ENCODE results near the gene DENND4A. TPM values are rescaled to one million over a fixed set of nuclear protein-coding genes. Genes with fewer than 3 reads are reported as not detected.
"Not testable (repeated sequence)": the region's sequence is repeated elsewhere in the genome, so short reads cannot be mapped to it uniquely, and the experiment has no call there.

The DENND4A gene
- total RNA-seq, 1 experiment from 2014 or later, result 15.6 TPM

DNA sequence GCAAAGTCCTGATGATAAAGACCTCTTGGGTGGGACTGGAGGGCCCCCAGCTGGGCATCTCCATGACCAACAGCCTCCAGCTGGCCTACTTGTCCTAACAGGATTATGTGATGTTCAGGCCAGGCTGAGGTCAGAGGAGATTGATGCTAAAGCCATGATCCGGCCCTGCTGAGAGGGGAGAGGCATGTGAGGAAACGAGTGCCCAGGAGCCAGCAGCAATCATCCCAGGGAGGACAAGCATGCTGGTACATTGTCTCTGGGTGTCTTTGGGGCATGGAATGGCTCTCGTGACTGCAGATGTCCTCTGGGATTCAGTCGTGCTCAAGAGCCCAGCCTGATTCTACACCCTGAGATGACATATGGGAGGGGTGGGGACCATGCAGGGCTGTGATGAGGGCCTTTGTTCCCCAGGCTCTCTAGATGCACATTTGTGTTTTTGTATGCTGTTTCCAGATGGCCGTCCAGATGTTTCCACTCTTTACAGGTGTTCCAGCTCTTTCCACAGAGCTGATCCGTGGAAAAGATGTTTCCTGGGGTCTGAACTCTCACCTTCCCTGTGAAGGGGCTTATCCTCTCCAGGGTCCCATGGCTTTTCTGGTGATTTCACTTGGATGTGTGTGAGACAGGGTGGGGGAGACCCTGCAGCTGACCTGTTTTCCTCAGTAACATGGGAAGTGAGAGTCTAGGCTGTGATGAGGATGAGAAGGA is 150.2 kb downstream of the DENND4A start:
- no peak for DNase-seq (ENCODE audit: extremely low read depth, low read depth)

DNA sequence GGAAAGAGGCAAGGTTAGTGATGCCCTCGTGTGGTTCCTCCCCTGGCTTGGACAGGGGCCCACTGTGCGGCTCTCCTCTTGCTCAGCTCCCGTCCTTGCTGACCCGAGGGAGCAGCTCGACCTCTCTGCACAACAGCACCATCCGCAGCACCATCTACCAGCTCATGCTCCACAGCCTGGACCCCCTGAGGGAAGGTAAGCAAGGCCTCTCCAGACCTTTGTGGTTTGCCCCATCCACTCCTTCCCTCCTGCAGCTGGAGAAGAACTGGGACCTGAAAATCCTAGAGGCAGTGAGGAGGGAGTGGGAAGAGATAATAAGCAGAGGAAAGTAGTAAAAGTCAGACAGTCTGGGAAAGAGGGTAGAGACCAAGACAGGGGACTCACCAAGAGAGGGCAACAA is 152.6 kb downstream of the DENND4A start:
- DNase-seq (ENCODE audit: extremely low read depth, low read depth), result no peak

GRCh38 chr15:65638681-65639089 is 153.4 kb downstream of the DENND4A start:
- peak; percentile 80 for DNase-seq (ENCODE audit: extremely low read depth, low read depth)

- no peak for DNase-seq (ENCODE audit: extremely low read depth, low read depth)
Observed at GRCh38 chr15:65638109-65638508, 154.0 kb downstream of the DENND4A start.

GRCh38 chr15:65634356-65634755 is 157.7 kb downstream of the DENND4A start:
- peak; percentile 38 for DNase-seq (ENCODE audit: extremely low read depth, low read depth)

- no peak for DNase-seq (ENCODE audit: extremely low read depth, low read depth)
Observed at GRCh38 chr15:65633752-65634151, 158.3 kb downstream of the DENND4A start.

- no peak for DNase-seq (ENCODE audit: extremely low read depth, low read depth)
Observed at GRCh38 chr15:65632780-65633375, 159.2 kb downstream of the DENND4A start.

GRCh38 chr15:65631503-65631902 is 160.6 kb downstream of the DENND4A start:
- no peak for DNase-seq (ENCODE audit: extremely low read depth, low read depth)

- no peak for DNase-seq (ENCODE audit: extremely low read depth, low read depth)
Observed at GRCh38 chr15:65630760-65631159, 161.3 kb downstream of the DENND4A start.

DNA sequence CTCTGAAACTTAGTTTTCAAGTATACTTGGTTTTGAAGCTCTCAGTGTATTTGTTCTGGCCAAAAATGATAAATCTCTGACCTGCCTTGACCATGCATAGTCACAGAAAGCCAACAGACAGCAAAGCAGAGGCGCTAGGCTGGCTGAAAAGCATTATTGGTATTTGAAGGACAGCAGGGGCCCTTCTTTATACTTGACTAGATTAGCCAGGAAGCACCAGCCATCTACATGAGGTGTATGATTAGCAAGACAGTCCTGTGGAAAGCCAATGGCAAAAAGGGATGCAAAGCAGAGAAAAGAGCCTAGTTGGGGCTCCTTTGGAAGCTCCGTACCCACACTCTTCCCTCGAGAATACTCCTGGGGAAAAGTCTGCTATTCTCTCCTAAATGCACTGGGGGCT is 162.5 kb downstream of the DENND4A start:
- no peak for DNase-seq (ENCODE audit: extremely low read depth, low read depth)

GRCh38 chr15:65626856-65627255 is 165.2 kb downstream of the DENND4A start:
- DNase-seq (ENCODE audit: extremely low read depth, low read depth), result no peak

DNA sequence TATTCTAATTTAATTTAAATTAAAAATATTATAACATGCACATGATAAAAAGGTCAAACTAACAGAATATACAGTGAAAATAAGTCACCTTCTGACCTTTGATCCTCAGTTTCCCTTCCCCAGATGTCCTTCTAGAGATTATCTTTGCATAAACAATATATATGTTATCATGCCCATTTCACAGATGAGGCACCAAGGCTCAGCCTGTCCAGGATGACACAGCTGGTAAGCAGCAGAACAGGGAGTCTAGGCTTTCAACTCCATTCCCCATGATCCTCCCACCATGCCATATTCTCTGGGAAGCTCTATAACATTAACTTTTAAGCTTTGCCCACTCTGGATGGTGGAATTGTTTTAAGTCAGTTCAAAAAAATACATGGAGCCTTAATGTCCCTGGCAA is 169.0 kb downstream of the DENND4A start:
- DNase-seq (ENCODE audit: extremely low read depth, low read depth), result no peak

GRCh38 chr15:65621638-65622037 is 170.5 kb downstream of the DENND4A start, which contains the start of gene SLC24A1:
Gene SLC24A1 (plus strand): TSS chr15:65621938. CDS start chr15:65624081, 2,143 bp downstream.
- no peak for DNase-seq (ENCODE audit: extremely low read depth, low read depth)

- no peak for DNase-seq (ENCODE audit: extremely low read depth, low read depth)
Observed at GRCh38 chr15:65620833-65621232, 171.3 kb downstream of the DENND4A start.

DNA sequence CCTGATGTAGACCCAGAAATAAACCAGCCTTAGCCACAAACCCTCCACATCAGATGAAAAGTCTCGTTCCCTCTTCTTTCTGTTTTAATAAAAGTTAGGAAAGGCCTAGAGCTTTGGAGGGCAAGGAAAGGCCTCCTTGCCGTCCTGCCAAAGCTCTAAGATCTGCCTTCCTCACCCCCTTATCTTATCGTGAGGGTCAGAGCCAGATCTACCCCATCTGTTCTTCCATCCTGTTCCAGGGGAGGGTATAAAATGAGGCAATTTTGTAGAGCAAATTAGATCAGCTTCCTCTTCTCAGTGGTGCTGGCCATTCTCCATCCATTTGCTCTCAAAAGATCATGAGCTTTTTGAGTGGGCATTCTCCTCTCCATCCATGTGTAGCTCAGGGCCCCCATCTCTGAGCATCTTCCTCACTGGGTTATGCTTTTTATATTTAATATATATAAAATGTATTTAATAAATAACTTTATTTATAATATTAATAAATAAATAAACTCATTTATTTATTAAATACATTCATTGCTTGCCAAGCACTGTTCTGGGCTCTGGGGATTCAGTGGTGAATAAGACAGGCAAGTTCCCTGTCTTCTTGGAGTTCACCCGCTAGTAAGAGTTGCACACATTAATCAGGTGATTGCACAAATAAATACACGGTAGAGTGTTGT is 172.3 kb downstream of the DENND4A start:
- DNase-seq (ENCODE audit: extremely low read depth, low read depth), result no peak

DNA sequence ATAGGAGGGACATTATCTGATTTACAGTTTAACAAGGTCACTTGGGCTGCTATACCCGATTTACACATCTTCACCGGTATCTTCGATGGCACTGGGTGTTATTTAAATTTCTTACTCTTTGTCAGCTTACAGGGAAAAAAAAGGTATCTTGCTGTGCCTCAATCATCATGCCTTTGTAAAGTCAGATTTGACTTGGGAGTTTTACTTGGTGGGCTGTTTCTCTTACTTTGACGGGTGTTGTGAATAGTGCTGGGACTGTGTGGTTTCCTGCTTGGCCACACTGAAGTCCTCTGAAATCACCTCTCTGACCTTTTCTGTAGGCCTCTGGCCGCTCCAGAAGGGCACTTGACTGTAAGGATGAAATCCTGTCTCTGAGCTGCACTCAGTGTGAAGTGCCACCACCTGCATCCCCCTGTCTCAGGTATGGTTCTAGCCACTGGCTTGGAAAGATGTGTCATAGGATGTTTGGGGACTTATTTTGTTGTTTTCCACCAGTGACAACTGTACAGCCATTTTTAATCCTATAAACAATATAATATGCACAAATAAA is 173.5 kb downstream of the DENND4A start:
- no peak for DNase-seq (ENCODE audit: extremely low read depth, low read depth)

DNA sequence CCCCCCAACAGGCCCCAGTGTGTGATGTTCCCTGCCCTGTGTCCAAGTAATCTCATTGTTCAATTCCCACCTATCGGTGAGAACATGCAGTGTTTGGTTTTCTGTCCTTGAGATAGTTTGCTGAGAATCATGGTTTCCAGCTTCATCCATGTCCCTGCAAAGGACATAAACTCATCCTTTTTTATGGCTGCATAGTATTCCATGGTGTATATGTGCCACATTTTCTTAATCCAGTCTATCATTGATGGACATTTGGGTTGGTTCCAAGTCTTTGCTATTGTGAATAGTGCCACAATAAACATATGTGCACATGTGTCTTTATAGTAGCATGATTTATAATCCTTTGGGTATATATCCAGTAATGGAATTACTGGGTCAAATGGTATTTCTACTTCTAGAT is 176.2 kb downstream of the DENND4A start:
- DNase-seq (ENCODE audit: extremely low read depth, low read depth), result not testable (repeated sequence)

GRCh38 chr15:65612949-65613744 is 178.9 kb downstream of the DENND4A start:
- DNase-seq (ENCODE audit: extremely low read depth, low read depth), result no peak

DNA sequence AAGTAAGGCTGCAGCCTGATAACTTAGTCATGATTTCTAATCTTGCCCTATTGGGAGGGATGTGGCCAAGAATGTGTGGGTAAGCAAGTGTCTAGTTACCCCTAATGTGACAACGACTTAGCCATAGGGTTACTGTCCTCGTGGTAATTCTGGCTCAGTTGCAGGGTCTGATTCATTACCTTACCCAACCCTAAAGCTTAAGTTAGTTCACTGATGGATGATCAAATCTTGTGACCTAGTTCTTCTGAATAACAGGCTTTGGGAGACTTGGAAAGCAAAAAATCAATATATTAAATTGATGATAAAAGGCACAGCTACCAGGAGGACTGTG is 179.5 kb downstream of the DENND4A start:
- DNase-seq (ENCODE audit: extremely low read depth, low read depth), result no peak

- DNase-seq (ENCODE audit: extremely low read depth, low read depth), result no peak
Observed at GRCh38 chr15:65611888-65612615, 180.0 kb downstream of the DENND4A start.
